Epithelial cell of proximal tubule (primary cell): ENCODE results near the gene MMP24OS. TPM values are rescaled to one million over a fixed set of nuclear protein-coding genes. Genes with fewer than 3 reads are reported as not detected.

ENCODE experiments used
- DNase-seq: peaks from one replicate; pipeline ENCODE4 v3.0.0-alpha.2; 2011; ENCODE audit warnings: low read depth
- H3K4me3 ChIP-seq: 2 replicates; pipeline ENCODE4 v1.5.1; 2011; ENCODE audit warnings: low read depth, mild to moderate bottlenecking, low read length
- total RNA-seq: library from RNA; depleted of rRNA; stranded (reverse); fragments of >200 nt; gene quantifications from 2 replicates; pipeline ENCODE4 v1.2.3, GENCODE V29; 2015
- TF ChIP-seq, protein P1 (sequence below): conservative IDR thresholded peaks from 2 replicates; pipeline ENCODE4 v1.5.1; 2012; ENCODE audit warnings: low read depth, mild to moderate bottlenecking, low read length

MMP24OS gene
- total RNA-seq, 1 donor from 2014 or later: 32.3 TPM

DNA sequence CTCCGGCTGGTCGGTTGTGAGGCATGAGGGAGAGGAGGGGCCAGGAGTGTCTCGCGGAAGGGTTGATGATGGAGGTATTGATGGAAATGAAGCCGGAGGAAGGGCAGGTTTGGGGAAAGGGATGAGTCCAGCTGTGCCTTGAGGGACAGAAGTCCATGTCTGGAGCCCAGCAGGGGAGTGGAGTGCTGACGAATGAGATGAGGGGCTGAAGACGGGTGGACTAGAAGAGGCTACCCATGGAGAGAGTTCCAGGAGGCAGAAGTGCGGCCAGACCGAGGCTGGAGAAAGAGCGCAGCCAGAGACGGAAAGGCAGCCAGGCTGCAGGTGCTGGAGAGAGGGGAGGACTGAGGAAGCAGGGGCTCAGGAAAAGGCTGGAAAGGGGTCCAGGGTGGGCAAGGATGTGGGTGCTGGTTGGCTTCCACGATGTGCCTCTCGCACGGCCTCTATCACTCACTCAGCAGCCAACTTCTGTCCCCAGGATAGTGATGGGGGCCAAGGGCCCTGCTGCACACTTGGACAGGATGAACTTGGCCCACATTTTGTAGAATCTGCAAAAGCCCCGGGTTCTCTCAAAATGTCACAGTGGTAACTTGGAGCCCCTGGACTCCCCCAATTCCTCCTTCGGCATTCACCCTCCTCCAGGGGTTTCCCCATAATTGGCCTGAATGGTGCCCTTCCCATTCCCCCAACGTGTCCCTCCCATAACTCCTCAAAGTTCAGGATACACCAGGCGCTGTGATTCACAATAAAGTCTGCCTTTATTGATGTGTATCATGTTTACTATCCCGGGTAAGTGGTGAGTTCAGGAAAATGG lies 7.3 kb upstream of the MMP24OS start:
- TF ChIP-seq, protein P1, sequence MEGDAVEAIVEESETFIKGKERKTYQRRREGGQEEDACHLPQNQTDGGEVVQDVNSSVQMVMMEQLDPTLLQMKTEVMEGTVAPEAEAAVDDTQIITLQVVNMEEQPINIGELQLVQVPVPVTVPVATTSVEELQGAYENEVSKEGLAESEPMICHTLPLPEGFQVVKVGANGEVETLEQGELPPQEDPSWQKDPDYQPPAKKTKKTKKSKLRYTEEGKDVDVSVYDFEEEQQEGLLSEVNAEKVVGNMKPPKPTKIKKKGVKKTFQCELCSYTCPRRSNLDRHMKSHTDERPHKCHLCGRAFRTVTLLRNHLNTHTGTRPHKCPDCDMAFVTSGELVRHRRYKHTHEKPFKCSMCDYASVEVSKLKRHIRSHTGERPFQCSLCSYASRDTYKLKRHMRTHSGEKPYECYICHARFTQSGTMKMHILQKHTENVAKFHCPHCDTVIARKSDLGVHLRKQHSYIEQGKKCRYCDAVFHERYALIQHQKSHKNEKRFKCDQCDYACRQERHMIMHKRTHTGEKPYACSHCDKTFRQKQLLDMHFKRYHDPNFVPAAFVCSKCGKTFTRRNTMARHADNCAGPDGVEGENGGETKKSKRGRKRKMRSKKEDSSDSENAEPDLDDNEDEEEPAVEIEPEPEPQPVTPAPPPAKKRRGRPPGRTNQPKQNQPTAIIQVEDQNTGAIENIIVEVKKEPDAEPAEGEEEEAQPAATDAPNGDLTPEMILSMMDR: no peak
- H3K4me3 ChIP-seq: peak overlapping the region; percentile 90
- no peak for DNase-seq

- DNase-seq: no peak
- TF ChIP-seq, protein P1: no peak
- peak within 1 kb of the TSS; percentile 90 for H3K4me3 ChIP-seq
Measured at GRCh38 chr20:35284267-35284991, 6.5 kb upstream of the MMP24OS start, which contains the start of gene EIF6. EIF6 (minus strand) TSS chr20:35284772; CDS start chr20:35284487, 285 bp downstream.

DNA sequence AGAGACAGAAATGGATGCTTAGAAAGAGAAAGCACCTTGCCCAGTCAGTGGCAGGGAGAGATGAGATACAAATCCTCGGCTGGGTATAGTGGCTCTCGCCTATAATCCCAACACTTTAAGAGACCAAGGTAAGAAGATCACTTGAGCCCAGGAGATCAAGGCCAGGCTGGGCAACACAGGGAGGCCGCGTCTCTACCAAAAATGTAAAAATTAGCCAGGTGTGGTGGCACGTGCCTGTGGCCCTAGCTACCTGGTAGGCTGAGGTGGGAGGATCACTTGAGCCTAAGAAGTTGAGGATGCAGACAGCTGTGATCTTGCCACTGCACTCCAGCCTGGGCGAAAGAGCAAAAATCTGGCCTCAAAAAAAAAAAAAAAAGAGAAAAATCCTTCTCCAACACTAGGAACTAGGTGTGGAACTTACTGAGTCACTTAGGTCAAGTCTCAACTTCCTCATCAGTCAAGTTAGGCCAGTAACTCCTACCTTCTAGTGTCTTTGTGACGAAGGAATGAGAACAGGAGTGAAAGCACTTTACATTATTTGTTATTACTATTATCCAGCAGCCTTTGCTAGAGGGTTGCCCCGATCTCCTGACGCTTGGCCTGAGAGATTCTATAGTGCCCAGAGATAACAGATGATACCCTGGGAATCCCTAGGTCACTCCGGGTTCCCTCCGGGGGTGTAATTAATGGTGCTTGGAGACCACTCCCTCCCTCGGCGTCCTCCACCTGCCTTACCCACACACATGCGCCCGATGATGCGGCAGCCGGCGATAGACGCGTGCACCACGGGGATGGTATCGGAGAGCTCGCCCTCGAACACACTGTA lies 5.7 kb upstream of the MMP24OS start:
- no peak for DNase-seq
- peak overlapping the region; percentile 90 for H3K4me3 ChIP-seq
- TF ChIP-seq, protein P1: no peak

GRCh38 chr20:35281506-35282101 lies 3.7 kb upstream of the MMP24OS start:
- TF ChIP-seq, protein P1: no peak
- no peak overlapping the region for H3K4me3 ChIP-seq
- no peak for DNase-seq

DNA sequence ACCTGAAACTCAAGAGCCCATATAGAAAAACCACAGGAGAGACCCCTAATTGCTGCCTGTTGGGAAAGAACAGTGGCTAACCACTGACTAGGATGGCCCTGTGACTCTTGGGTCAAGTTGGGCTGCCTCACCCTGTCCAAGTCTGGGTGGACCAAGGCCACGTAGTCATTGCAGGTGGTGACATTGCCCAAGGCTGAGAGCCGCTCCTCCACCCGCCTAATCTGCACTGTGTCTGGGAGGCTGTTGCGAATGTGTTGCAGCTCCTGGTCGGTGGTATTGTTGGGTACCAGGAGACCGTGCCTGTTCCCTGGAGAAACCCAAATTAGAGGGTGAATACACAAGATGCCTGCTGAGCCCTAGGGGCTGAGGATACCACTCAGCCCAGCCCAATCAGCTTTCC lies 2.6 kb upstream of the MMP24OS start:
- no peak for DNase-seq
- TF ChIP-seq, protein P1: no peak
- no peak overlapping the region for H3K4me3 ChIP-seq

DNA sequence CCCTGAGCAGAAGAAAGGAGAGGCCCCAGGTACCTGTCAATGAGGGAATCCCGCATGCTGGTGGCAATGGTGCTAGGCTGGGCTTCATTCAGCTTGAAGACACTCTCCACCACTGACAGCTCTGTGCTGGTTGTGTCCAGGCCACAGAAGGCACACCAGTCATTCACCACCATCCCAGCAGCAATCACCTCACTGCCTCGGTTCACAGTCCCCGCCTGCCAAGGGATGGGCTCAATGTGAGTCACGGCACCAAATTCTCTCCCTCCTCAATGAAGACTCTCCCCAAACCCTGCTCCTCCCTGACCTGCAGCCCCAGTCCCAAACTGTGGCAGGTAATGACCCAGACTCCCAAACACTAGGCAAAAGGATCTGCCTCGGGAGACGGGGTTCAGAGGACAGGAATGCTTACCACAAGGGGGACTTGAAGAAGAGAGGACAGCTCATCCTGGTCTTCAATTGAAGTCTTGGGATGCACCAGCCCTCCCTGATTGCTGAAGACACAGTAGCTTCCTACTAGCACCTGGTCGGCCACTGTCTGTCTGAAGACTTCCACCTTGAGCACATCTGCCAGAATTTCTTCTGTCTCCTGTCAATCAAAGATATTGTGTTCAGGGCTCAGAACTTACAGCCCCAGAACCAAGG lies 1.7 kb upstream of the MMP24OS start:
- TF ChIP-seq, protein P1: no peak
- DNase-seq: no peak
- no peak overlapping the region for H3K4me3 ChIP-seq
